Activated CD4-positive, alpha-beta T cell treated with anti-CD3 and anti-CD28 coated beads for 24 hours (primary cell): Measurements from ENCODE around the gene MR1.

Experiments
- DNase-seq, 2 donors: peaks; one replicate each; pipeline ENCODE4 v3.0.0-alpha.2; 2020; ENCODE audit warnings: low read depth in 2 of 2

MR1 gene

GRCh38 chr1:181033799-181034451, at the start of gene MR1:
Gene MR1 (plus strand): TSS chr1:181033983. CDS start chr1:181034008, 25 bp downstream.
- DNase-seq, result peak in 1 of 2 donors; percentile 29

DNA sequence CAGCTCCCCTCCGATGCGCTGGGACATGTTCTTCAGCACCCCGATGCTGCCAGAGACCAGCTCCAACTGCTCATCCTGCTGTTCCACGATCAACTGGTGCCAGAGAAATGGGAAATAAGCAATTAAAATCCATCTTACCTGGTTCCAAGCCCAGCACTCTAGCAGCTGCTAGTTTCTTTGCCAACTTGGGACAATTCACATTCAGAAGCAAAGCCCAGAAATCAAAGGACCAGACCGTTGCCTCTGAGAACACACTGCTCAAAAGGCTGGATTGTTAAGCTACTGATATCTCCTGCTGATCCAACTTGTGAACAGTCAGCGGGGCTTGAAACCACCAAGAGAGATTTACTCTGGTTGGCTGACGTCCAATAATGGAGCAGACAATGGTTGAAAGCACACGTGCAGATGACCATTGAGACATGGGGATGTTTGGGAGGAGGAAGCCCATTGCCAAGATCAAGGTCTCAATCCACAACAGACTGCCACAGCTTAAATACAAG, 45.5 kb upstream of the MR1 start:
- no peak for DNase-seq

GRCh38 chr1:180994262-180994661, 39.5 kb upstream of the MR1 start:
- no peak for DNase-seq

GRCh38 chr1:180997843-180998504, 35.8 kb upstream of the MR1 start:
- no peak for DNase-seq

DNA sequence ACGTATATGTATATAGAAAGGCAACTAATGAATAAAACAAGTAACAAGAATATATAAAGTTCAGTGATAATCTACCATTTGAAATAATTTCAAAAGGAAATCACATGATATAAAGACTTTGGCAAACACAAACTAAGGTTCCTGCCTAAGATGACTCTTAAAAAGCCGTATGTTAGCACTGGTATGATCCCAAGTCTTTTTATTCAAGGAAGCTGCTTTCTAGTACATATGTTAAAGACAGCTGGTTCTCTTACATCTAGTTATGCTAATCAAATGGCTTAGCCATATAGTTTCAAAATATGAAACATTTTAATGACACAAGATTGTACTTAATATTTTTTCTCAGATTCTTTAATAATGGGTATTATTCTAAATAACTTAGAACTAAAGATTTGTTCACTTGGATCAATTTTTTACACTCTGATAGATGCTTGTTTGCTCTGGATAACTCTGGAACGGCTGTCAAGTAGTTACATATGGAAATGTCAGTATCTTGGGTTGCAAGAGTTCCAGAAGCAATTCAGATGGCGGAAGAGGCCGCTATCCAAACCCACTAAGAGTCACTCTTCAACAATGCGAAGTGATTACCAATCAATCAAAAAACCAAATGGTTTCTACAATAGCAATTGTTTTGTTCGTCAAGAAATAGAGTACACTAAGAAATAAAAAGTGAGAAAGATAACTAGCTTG, 32.5 kb upstream of the MR1 start:
- DNase-seq, result no peak

- no peak for DNase-seq
These were observed 31.1 kb upstream of the MR1 start for GRCh38 chr1:181002582-181003172.

DNA sequence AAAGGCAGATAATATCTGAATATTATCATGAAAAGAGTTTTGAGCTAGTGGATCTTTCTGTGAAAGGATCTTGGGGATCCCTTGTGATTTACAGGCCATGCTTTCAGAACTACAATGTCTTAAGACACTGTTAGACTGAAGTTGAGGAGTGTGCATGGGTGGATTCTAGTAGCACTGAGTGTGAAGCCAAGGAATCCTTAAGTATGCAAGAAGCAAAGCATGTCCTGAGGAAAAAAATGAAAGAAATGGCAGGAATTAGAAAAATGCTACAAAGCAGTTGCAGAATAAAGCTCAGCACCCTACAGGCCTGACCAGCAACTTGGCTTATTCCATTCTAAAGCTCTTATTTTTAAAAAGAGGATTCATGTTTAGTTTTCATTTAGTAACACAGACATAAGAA, 23.0 kb upstream of the MR1 start:
- DNase-seq, result no peak

DNA sequence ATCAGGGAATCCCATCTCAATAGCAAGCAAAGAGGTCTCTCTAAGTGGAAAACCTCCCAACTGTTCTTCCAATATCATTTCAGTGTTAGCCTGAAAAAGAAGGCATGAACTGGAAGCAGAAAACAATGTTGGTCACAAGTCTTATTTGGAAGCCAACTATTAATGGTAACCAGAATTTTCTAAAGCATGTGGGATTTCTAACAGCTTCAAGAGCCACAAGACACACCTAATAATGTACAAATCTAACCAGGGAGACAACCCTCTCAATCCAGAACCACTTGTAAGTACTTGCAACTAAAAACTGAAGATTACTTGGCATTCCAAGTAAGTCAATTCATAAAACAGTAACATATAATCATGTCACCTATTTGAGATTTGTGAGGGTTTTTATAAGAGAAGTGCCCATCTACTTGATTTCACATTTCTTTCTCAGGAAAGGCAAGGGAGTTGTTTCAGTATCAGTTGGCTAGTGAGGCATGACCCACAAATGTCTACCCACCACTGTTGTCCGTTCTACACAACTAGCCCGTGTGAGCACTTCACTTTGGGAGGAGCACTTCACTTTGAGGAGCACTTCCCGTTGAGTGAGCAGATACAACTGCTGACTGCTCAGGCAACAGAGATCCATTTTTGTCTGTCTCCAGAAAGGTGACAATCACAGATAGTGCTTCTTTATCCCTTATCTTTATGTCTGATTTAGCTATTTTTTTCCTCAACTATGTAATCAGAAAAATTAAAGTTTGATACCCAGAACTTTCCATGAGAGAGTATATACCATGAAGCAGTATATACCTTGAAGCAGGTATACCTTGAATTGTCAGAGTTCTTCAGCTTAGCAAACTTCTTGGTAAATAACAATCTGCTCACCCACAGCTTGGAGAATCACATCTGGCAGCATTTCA, 22.2 kb upstream of the MR1 start:
- no peak for DNase-seq

DNA sequence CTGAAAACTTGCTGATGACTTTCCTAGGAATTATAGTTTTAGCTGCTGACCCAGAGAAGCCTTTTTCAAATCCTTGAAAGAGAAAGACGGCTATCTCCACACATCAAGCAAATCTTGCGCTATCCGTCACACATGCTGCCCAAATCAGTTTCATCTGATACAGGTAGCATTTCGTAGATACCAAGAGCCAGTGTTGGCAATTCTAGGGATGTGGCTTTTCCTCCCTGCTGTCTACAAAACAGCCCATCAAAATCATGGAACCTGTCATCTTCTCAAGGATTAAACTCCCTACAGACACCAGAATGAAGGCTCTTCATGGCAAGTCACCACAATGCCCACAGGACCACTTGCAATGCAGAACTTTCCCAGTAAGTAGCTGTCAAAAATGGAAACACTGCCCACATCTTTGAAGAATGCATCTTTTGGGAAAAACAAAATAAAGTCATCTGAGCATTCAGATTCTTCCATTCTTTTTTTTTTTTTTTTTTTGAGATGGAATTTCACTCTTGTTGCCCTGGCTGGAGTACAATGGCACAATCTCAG, 21.5 kb upstream of the MR1 start:
- no peak for DNase-seq

DNA sequence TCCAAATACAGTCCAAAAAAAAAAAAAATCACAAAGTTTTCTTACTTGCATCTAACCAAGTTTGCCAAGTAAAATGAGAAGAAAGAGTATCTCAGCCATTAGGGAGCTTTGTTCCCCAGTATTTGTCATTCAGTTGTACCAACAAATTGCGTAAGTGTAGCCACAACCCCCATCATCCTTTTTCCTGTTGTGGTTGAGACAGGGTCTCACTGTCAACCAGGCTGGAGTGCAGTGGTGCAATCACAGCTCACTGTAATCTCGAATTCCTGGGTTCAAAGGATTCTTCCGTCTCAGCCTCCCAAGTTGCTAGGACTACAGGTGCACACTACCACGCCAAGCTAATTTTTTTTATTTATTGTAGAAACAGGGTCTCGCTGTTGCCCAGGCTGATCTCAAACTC, 20.6 kb upstream of the MR1 start:
- DNase-seq, result no peak

DNA sequence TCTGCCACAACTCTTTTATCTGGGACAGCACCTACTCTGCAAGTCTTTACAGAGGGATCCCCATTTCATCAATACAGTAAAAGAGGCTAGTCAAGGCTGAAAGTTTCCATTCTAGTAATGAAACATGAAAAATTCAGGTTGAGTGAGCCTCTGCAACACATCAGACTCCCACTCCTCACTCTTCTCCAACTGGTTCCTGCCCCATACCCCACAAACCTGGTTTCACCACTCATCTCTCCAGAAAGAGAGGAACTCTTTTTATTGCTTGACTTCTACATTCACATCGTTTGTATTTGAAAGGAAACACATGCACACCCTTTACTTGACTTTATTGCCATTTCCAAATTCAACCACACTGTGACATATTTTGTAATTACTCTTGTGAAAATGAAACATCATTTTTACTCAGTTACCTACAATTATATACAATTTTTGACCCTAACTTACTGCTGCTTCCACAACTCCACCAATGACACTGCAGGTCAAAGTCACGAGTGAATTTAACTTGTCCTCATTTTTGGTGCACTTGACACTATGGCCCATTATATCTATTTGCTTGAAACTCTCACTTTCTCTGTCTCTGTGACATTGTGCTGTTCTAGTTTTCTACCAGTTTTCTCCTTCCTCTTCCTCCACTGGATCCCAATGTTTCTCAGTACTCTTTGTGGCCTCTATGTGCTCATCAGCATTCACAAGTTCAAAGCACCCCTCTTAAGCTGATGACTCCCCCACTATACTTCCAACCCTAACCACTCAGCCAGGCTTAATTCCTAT, 19.1 kb upstream of the MR1 start:
- DNase-seq, result no peak

GRCh38 chr1:181015251-181015615, 18.6 kb upstream of the MR1 start:
- no peak for DNase-seq

- no peak for DNase-seq
These were observed 17.2 kb upstream of the MR1 start for GRCh38 chr1:181016563-181016962.

DNA sequence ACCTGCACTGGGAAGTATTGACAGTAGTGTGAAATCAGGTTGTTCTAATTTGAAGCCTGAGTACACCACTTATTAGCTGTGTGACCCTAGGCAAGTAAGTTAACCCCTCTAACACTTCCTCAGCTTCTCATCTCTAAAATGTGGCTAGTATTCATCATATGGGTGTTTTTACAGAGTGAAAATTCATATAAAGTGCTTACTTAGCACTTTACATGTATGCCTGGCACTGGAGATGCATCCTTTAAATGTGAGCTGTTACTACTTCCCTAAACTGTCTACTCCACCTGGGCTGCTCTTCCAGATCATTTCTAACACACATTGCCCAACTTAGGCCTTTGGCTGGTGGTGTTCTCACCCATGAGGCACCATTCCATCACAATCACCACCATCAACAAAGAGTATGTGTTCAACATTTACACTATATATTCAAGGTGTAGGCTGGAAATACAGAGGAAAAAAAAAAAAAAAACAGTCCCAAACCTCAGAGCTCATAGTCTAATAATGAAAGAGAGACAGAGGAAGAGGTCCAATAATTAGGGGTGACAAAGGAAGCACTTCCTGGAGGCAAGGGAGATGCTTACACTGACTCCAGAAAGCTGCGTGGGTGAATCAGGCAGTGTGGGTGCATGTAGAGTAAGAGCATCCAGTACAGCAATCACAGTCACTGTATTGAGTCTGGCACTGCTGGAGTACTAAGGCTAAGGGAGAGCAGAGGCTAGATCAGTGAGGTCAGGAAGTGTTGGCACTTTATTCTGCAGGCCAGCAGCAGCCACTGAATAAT, 14.7 kb upstream of the MR1 start:
- no peak for DNase-seq

- no peak for DNase-seq
These were observed 12.6 kb upstream of the MR1 start for GRCh38 chr1:181021159-181021558.

GRCh38 chr1:181021811-181022434, 11.9 kb upstream of the MR1 start:
- DNase-seq, result peak; percentile 44 to 58

DNA sequence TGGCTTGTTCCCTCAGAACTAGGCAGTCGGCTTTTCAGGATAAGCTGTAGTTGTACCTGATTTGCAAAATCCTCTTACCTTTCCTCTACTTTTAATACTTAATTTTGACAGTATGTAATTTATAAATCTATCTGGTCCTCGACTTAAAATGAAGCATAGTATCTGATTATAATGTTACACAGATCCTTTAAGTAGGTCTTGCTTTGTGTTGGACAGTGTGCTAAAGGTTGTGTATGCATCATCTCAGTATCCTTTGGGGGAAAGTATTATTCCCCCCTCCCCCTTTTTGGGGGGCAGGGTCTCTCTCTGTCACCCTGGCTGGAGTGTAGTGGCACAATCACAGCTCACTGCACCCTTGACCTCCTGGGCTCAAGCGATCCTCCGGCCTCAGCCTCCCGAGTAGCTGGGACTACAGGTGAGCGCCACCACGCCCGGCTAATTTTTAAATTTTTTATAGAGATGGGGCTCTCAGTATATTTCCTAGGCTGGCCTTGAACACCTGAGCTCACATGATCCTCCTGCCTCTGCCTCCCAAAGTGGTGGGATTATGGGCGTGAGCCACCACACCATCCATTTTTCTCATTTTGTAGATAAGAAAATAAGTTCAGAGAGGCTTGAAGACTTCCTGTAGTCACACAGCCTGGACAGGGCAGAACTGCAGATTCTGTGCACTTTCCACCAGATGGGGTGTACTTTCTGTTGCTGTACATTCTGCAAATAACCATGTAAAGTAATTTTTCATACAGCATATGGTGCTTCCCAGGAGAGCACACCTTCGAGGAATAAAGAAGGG, 10.3 kb upstream of the MR1 start:
- no peak for DNase-seq

DNA sequence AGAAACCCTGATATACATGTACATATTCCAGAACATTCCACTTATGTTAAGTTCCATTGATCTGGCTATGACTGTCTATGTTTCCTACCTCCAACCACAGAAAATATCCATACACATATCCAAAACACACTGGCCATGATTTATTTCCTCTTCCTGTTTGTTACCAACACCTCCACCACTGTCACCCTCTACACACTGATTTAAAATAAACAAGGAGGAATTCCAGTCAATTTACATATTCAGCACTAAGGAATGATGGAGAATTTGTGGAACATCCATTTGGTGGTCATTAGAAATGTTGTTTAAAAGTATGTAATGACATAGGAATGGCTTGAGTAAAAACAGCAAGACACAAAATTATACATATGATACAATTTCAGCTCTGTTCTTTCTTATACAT, 5.6 kb upstream of the MR1 start:
- DNase-seq, result no peak
